ENCODE data around the gene CCL5.
"Not testable (repeated sequence)": the region's sequence is repeated elsewhere in the genome, so short reads cannot be mapped to it uniquely, and the experiment has no call there.

Gene CCL5

DNA sequence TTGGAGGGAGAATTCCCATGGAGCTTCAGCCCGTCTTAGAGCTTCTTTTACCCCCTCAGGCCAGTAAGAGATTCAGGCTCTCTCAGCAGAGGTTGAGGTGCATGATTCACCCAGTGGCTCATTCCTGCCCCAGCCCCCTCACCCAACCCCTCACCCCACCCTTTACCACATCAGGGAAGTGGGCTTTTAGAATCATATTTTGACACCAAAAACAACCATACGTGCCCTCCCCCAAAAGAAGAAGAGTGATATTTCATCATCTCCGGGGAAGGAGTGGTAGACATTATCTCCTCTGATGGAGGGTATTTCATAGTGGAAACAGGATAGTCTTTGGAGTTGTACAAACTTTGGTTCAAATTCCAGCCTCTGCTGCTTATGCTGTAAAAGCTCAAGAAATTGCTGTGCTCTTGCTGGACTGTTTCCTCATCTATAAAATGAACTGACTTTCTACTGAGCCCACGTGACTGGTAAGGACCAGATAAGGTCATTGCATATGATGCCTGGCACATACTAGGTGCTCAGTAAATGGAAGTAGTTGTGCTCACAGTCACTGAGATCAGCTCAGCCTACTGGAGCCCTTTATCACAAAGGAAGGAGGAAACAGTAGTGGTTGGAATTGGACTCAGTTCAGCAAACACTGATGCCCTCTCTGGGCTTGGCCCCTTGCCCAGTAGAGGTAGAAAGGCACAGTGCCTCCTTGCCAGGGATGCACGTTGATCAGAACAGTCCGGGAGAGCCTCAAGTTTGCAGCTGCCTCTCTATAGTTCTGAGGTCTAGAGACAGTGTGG is 18.3 kb upstream of the CCL5 start:
- no peak for DNase-seq (ENCODE audit: low read depth)

DNA sequence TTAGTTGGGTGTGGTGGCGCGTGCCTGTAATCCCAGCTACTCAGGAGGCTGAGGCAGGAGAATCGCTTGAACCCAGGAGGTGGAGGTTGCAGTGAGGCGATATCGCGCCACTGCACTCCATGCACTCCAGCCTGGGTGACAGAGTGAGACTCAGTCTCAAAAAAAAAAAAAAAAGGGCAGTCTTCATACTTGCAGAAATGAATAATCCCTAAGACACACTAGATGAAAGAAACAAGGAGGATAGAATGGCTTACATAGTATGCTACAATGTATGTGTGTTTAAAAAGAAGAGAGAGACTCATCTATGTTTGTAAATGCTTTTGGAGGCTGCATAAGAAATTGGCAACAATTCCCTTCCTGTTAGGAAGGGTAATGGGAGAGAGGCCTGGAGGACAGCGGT is 17.6 kb upstream of the CCL5 start:
- not testable (repeated sequence) for DNase-seq (ENCODE audit: low read depth)

DNA sequence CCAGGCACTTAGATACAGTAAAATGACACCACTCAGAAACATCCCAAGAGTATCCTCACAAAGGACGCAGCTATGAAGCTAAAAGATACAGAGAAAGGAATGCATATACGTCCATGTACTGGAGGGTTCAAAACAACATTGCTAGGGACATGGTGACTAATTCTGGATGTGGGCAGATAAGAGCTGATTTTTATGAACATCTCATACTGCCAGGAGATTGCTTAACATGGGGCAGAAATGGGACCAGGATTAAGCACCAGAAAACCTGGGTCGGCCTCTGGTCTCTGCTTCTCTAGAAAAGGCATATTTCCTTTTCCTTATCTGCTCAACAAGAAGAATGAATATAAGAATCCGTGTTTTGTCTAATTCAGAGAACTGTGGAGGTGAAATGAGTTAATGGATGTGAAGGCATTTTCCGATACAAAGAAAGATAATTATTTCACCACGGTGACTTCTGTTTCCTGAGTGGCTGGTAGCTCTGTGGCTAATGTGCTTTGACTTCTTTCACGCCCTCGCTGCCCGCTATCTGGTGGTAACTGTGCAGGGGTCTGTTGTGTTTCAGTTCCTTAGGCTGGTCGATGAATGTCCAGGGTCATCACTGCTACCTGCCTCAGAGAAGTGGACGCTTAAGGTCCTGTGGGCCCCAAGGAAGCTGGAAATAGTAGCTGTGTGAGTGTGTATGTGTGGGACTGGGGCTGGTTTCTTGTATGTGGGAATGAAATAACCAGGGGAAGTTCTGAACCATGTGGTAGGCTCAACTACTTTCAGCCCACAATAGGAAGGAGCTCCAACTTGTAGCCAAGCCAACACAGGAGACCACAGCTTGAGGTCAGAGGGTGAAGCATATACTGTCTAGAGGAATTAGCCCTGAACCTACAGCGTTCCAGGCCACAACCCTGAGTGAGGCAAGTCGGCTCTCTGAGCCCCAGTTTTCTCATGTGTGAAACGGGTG is 15.8 kb upstream of the CCL5 start:
- no peak for DNase-seq (ENCODE audit: low read depth)

DNA sequence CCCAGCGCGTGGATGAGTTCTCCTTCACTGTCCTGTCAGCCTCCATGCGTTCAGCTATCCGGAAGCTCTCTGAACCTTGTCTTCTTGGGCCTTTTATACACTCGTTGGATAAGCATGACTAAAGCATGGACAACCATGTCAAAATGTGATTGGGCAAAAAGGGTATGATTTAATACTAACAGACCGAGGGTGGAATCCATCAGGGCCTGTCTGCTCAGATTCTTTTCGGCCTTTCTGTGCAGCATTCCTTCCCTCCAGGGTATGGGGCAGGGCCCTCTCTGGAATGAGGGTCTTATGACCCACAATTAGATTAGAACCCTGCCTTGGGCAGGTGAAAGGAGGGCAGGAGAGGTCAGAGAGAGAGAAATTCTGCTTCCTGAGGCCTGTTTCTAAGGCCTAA is 14.0 kb upstream of the CCL5 start:
- no peak for DNase-seq (ENCODE audit: low read depth)

DNA sequence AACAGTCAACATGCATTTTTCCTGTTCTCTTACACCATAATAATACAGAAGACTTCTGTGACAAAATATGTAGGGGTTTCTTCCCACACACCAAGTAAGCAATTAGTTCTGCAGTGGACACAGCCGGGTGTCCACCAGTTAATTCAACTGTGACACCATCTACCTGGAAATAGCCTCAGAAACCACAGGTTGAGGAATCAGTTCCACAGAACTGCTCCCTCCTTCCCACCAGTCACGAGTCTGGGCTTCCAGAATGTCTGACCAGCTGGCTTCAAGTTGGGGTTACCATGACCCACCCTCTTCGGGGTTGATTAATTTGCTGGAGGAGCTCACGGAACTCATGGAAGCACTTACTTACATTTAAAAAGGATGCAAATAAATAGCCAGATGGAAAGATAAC is 13.6 kb upstream of the CCL5 start:
- DNase-seq (ENCODE audit: low read depth) = no peak

DNA sequence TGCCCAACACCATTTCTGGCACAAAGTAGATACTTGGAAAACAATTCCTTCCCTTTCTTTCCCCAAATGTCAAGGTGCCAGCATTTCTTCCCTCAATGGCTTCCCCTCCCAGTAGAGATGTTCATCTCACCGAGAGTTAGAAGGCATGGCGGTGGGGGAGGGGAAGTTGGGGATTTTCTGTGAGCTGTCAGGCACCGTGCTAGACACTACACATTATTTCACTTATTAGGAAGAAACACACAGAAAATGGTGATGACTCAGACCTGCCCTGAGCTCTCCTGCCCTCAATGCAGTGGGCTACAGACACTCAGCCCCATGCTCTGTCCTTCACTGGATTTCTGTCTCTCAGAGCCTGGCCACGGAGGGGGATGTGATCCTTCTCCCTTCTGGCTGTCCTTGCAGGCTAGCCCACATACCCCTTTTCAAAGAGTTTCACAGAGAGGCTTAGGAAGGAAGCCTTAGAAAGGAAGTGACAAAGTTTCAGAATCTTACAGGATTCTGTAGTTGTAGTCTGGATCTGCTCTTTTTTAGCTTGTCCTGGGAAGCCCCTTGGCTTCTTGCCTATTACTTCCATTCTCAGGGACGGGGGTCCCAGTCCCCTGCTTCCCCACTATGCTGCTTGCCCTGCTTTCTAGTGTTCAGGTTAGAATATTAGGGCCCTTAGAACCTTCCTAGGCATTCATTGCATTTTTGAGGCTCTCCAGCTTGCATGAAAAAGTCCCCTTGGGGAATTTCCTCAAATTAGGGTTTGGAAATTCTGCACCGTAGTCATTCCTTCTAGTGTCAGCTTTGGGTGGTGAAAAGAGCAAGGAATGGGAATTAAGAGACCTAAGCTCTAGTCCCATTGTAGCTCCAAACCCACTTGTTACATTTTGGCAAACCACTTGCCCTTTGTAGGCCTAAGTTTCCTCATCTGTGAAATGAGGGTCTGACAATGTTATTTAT is 12.2 kb upstream of the CCL5 start:
- DNase-seq (ENCODE audit: low read depth) = no peak

DNA sequence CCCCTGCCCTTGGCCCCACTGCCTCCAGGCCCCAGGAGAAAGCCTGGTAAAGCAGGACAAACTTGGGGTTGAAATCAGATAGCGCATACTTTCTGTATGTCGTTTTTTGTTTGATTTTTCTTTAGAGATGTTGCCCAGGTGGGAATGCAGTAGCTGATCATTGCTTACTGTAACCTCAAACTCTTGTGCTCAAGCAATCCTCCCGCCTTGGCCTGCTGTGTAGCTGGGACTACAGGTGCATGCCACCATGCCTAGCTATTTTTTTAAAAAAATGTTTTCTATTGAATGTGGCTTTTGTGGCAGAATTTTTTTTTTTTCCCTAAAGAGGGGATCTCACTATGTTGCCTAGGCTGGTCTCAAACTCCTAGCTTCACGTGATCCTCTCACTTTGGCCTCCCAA is 11.1 kb upstream of the CCL5 start:
- DNase-seq (ENCODE audit: low read depth) = no peak

DNA sequence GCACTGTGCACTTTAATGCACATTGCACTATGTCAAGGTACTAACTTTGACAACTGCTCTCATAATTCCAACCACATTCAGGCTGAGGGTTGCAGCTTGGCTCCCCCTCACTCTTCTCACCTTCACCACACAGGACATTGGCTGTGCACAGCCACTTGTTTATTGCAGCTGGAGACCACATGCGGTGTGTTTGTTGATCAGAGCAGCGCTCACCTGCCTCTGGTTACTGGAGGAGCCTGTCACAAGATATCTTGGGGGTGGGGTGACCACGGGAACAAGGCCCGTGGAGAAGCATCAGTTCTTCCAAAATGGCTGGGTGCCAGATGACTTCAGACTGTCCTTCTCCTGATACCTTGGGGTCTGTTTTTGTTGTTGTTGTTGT is 10.6 kb upstream of the CCL5 start:
- no peak for DNase-seq (ENCODE audit: low read depth)

DNA sequence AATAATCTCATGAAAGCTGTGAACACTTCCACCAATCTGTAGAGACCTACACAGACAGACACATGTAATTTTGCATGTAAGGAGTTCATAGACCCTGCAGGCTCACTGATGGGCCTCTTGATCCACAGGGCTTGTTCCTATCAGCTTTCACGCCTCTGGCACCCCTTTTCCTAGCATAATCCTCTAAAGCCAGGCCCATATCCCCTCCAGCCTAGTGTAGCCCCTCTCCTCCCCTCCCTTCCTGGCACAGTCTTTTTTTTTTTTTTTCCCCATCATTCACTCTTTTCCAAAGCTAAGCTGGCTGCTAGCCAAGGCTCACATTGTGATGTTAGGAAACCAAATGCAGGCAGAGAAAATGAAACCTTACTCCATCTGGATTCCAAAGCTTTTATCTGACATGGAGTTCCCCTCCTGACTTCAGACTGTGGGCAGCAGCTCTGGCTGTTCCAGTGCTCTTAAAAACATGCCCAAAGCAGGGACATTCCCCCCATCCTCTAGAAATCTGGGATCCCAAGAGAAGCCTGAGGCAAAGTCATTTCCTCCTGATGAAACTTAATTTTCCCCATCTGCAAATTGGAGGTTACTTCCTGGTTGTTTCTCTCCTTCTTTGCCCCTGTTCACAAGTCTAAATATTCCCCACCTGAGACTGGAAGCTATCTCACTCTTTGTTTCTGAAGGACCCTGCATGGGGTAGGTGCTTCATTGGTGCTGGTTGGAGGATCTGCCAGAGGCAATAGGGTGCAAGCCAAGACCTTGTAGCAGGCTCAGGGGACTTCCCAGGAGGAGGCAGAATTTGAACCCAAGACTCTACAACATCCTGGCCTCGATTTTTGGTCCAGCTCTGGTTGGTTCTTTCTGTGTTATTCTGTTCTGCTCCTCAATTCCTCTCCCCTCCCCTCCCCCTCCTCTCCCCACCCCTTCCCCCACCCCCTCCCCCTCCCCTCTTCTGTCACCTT is 9.9 kb upstream of the CCL5 start:
- DNase-seq (ENCODE audit: low read depth) = no peak

DNA sequence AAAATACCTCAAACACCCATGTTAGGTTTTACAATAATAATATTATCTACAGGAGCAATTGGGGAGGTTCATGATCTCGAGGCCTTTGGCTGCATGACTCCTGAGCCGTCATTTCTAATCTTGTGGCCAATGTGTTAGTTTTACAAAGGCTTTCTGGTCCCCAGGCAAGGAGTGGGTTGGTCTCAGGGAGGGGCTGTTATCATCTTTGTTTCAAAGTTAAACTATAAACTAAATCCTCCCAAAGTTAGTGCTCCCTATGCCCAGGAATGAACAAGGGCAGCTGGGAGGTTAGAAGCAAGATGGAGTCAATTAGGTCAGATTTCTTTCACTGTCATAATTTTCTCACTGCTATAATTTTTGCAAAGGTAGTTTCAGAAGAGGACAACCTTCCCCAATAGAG is 9.1 kb upstream of the CCL5 start:
- no peak for DNase-seq (ENCODE audit: low read depth)

DNA sequence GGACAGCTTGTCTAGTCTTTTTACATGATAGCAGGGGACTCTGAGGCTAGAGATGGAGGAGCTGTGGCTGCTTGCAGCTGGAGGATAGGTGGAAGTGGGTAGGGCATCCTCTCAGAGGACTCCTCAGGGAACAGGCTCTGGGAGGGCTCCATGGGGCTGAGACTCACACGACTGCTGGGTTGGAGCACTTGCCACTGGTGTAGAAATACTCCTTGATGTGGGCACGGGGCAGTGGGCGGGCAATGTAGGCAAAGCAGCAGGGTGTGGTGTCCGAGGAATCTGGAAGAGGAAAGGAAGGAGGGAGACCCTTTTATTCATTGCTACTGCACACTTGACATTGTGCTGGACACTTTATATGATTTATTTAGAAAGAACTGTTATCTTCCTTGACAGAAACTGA is 1.8 kb downstream of the CCL5 start:
- no peak for DNase-seq (ENCODE audit: low read depth)

DNA sequence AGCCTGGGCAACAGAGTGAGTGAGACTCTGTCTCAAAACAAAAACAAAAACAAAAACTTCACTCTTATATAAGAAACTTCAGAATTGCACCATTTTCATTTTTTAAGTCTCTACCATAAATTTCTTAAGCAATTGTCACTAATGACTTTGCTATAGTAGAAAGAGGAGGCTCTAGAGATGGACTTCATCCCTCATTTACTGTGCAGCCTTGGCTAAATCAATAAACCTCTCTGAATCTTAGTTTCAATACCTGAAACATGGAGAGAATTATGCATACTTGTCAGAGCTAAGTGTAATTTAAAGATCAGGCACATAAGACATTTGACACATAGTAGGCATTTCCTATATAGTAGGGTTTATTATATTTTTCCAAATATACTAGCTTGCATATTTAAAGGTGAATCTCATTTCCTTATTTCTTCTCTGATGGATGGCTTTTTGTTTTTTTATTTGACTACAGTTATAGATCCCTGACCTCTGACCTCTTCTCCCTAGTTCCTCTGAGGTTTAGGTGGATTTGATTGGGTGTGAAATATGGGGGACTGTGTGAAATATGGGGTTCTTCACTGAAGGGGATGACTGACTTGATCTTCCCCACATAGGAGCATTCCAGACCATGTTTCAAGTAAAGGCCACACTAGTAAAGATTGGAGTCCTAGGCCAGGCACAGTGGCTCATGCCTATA is 2.7 kb downstream of the CCL5 start:
- no peak for DNase-seq (ENCODE audit: low read depth)

DNA sequence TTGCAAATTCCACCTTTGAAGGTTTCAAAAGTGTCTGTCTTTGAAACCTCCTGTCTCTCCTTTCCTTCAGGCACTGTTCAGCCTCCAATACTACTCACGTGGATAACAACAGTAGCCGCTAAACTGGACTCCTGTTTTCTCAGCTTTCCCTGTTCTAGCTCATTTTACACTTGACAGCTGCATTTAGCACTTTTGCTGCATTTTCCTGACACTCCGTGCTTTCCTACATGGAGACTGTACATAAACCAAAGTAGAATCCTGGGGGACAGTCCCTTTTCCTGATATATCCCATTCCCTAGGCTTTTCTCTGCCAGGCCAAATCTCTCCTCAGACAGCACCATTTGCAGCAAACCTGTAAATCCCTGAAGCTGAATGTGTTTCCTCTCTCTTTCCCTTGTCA is 3.6 kb downstream of the CCL5 start:
- no peak for DNase-seq (ENCODE audit: low read depth)

DNA sequence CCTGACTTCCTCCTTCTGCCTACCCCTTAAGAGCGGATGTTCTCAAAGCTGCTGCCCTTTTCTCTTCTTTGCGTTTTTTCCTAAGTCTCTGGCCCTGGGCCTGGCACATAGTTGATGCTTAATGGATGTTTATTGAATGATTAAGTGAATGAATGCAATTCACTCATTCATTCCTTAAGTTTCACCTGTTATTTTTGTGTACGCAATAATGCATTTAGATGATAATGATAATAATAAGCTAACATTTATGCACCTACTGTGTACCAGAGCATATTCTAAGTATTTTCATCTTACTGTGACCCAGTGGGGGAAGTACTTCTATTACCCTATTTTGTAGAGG is 4.4 kb downstream of the CCL5 start:
- DNase-seq (ENCODE audit: low read depth) = no peak

DNA sequence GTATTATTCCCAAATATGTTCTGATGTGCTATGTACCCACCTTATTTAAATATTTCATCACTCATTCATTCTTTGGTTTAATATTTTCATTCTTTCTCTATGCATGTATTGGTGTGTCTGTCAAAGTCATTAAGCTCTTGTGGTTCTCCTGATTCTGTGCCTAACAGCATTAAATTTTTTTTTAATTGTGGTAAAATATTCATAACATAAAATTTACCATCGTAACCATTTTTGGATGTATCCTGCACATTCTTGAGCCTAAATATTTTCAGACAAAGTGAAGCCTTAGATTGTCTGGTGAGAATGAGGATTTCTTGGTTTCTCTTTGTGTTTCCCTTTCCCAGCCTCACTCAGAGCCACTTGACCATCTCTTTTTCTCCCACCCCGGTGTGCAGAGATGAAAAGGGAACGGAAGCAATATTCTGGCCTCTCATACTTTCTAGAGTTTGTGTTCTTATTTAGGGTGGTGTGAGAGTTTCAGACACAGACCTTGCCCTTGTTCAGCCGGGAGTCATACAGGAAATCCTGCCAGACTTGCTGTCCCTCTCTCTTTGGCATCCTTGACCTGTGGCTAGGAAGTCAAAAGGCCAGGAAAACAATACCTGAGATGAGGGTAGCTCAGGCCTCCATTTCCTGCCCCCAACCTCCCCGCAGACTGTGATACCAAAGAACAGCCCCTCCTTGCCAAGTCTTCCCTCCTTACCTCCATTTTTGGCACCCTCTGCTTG is 4.9 kb downstream of the CCL5 start:
- no peak for DNase-seq (ENCODE audit: low read depth)

DNA sequence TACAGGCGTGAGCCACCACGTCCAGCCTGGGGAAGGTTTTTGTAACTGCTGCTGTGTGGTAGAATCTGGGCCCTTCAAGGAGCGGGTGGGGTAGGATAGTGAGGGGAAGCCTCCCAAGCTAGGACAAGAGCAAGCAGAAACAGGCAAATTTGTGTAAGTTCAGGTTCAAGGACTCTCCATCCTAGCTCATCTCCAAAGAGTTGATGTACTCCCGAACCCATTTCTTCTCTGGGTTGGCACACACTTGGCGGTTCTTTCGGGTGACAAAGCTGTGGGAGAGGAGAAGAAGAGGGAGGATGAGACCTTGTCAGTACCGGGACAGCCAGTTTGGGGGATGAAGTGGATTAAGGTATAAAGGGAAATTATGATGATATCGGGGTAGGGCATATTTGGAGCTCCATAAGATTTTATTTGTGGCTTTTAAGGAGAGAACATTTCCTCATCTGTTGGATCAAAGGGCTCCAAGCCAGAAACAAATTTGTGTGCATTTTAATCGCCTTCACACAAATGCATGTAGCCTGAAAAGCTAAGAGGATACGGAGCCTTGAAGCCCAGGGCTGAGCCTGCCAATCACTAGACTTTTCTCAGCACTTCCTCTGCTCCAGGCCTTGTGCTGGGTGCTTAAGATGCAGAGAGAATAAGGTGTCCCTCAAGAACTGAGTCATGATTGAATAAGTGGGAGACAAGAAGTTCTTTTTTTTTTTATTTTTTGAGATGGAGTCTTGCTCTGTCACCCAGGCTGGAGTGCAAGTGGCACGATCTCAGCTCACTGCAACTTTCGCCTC is 7.8 kb downstream of the CCL5 start:
- DNase-seq (ENCODE audit: low read depth) = no peak

DNA sequence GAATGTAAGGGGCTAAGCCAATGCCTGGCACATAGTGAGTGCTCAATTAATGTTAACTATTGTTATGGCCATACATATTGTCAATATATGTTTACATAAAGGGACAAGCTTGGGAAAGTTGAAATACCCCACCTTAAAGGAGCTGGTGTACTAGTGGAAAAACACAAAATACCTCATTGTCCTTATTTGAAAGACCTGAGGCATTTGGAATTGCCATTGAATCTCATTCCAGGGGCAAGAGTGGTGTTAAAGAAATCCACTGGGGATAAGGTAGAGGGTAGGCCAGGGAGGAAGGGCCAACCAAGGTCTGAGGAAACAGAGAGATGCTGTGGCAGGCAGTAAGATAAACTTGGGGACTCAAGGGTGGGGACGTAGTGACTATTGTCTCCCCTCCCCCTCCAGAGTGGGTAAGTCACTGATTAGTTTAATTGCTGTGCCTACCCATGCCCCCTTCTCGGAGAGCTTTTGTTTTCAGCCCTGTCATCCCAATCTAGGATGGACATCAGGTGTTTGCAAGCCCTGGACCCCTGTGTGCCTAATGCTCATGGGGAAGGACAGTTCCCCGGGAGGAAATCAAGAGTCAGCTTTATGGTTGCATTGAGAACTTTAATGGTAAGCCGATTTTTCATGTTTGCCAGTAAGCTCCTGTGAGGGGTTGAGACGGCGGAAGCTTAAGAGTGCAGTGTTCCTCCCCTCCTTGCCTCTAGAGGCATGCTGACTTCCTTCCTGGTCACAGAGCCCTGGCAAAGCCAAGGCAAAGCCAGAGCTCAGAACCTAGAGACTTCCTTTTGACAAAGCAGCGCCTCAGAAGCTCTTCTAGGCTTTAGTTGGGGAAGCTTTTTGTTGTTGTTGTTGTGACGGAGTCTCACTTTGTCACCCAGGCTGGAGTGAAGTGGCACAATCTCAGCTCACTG is 9.0 kb downstream of the CCL5 start:
- DNase-seq (ENCODE audit: low read depth) = no peak

DNA sequence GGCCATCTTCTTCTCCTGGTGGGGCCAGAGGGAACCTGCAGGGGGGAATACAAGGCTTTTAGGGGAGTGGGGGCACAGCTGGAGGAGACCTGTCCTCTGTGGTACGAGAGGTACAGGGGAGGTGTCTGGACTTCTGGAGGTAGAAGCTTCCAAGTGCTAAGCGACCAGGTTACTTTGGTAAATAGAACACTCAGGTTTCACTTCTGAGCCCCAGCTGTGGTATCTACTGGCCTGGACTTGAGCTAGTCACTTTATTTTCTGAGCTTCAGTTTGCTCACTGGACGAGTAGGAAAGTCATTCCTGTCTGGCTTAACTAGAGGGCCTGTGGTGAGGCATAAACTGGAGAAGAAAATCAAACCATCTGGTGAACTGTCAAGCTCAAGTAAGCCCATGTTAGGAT is 11.4 kb downstream of the CCL5 start, which contains the start of gene HEATR9:
TSS of gene HEATR9 (minus strand) at position 155 of the 400 bp plus-strand sequence. CDS start at position 6, 149 bp downstream.
- no peak for DNase-seq (ENCODE audit: low read depth)
